NCI-H345 (cell line): ENCODE data around the gene IFT22.
"Not testable (repeated sequence)": the region's sequence is repeated elsewhere in the genome, so short reads cannot be mapped to it uniquely, and the experiment has no call there.

Experiments
- DNase-seq: peaks from one replicate; lab custom pipeline; 2025; lab: John Stamatoyannopoulos, UW

IFT22 gene

GRCh38 chr7:101321491-101322401 lies at the start of gene IFT22:
Gene IFT22 (minus strand): TSS chr7:101321812. CDS start chr7:101321709, 103 bp downstream.
- peak; percentile 94 for DNase-seq

GRCh38 chr7:101370836-101371235 lies 49.2 kb upstream of the IFT22 start:
- no peak for DNase-seq

GRCh38 chr7:101368422-101369165 lies 47.0 kb upstream of the IFT22 start:
- no peak for DNase-seq

GRCh38 chr7:101367676-101368075 lies 46.1 kb upstream of the IFT22 start:
- no peak for DNase-seq

GRCh38 chr7:101365956-101366355 lies 44.3 kb upstream of the IFT22 start:
- DNase-seq: no peak

GRCh38 chr7:101363734-101364374 lies 42.2 kb upstream of the IFT22 start:
- peak; percentile 42 for DNase-seq

- DNase-seq: no peak
Measured at GRCh38 chr7:101363196-101363733, 41.7 kb upstream of the IFT22 start.

GRCh38 chr7:101362334-101363195 lies 41.0 kb upstream of the IFT22 start, which contains the start of gene COL26A1:
Gene COL26A1 (plus strand): TSS chr7:101362875. CDS start chr7:101363033, 158 bp downstream.
- DNase-seq: peak; percentile 5

- no peak for DNase-seq
Measured at GRCh38 chr7:101357433-101357832, 35.8 kb upstream of the IFT22 start.

- no peak for DNase-seq
Measured at GRCh38 chr7:101352920-101353308, 31.3 kb upstream of the IFT22 start.

GRCh38 chr7:101349300-101349699 lies 27.7 kb upstream of the IFT22 start:
- not testable (repeated sequence) for DNase-seq

GRCh38 chr7:101348456-101349067 lies 26.9 kb upstream of the IFT22 start:
- DNase-seq: not testable (repeated sequence)

GRCh38 chr7:101347477-101347876 lies 25.9 kb upstream of the IFT22 start:
- DNase-seq: no peak

- DNase-seq: no peak
Measured at GRCh38 chr7:101342892-101343291, 21.3 kb upstream of the IFT22 start.

GRCh38 chr7:101340379-101340778 lies 18.8 kb upstream of the IFT22 start:
- DNase-seq: no peak

GRCh38 chr7:101333912-101334311 lies 12.3 kb upstream of the IFT22 start:
- no peak for DNase-seq

GRCh38 chr7:101332026-101332425 lies 10.4 kb upstream of the IFT22 start:
- DNase-seq: no peak

- DNase-seq: no peak
Measured at GRCh38 chr7:101330011-101330484, 8.4 kb upstream of the IFT22 start.

GRCh38 chr7:101328159-101328558 lies 6.5 kb upstream of the IFT22 start:
- no peak for DNase-seq

GRCh38 chr7:101319401-101319800 lies 2.2 kb downstream of the IFT22 start:
- no peak for DNase-seq

- peak; percentile 7 for DNase-seq
Measured at GRCh38 chr7:101315336-101315735, 6.3 kb downstream of the IFT22 start.
